ENCODE data around the gene ERI2.

The ERI2 gene

DNA sequence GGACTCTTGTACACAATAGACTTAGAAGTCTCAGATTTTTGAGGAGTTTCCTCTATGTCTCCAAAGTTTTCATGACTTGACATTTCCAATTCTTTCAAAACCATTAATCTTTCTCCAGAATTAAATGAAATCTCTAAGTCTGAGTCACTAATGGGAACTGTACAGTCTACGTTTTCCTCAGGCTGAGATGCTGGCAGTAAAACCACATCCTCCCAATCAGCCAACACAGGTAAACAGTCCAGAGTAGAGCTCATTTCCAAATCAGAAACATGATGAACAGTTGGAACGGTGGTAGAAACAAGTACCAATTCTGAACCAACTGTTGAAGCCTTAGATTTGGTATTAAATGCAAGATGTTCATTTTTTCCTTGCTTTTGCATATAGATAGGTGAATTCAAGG lies 7.9 kb downstream of the ERI2 start:
- no peak for DNase-seq (ENCODE audit: extremely low spot score)
- TF ChIP-seq, protein P1, sequence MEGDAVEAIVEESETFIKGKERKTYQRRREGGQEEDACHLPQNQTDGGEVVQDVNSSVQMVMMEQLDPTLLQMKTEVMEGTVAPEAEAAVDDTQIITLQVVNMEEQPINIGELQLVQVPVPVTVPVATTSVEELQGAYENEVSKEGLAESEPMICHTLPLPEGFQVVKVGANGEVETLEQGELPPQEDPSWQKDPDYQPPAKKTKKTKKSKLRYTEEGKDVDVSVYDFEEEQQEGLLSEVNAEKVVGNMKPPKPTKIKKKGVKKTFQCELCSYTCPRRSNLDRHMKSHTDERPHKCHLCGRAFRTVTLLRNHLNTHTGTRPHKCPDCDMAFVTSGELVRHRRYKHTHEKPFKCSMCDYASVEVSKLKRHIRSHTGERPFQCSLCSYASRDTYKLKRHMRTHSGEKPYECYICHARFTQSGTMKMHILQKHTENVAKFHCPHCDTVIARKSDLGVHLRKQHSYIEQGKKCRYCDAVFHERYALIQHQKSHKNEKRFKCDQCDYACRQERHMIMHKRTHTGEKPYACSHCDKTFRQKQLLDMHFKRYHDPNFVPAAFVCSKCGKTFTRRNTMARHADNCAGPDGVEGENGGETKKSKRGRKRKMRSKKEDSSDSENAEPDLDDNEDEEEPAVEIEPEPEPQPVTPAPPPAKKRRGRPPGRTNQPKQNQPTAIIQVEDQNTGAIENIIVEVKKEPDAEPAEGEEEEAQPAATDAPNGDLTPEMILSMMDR (IDR thresholded peaks at IDR 0.05; ENCODE audit: control extremely low read depth, extremely low read depth, low read depth, missing control alignments), result no peak
- ChIA-PET POLR2A (no interaction called here), CTCF (interaction anchor here (1.6 to 2.1 kb wide), 2 partner anchors 21 to 287 kb away, joined by 4 read pairs; no protein-coding TSS in a partner anchor)

DNA sequence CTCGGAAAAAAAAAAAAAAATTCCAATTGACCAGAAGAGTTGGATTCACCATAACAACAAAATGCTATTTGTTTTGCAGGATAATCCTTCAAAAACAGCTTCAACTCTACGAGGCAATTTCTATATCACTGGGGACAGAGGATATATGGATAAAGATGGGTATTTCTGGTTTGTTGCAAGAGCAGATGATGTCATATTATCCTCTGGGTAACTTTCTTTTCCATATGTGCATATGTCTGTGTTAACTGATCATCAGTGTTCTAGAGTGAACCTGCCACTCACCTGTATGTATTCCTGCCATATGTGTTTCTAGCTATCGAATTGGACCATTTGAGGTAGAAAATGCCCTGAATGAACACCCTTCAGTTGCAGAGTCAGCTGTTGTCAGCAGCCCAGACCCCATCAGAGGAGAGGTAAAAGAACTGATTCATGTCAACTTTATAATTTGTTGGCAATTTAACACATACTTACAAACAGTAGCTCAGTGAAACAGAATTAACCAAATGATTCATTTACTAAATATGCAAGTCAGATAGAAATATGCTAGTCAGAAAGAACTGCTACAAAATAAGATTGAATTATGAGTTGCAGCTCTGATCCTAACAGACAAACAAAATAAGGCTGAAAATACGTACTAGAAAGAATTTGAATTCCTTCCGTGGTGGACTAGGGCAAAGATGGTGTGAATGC lies 14.2 kb downstream of the ERI2 start:
- DNase-seq (ENCODE audit: extremely low spot score), result no peak
- POLR2A ChIA-PET, result no interaction called here

DNA sequence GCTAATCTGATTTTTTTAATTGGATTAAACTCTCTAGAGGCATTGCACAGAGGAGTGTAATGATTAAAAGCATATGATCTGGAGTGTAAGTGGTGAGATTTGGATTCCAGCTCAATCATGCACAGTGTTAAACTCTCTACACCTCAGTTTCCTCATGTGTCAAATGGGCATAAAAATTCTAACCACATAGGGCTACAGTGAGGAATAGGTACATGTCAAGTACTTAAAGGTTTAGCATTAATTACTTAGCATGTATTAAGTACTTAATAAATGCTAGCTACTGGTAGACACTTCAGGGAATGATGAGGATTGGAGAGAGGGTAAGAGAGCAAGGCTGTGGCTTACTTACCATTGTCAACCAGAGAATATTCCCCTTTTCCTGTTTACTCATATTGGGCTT lies 17.1 kb downstream of the ERI2 start:
- TF ChIP-seq, protein P1 (IDR thresholded peaks at IDR 0.05; ENCODE audit: control extremely low read depth, extremely low read depth, low read depth, missing control alignments), result no peak
- POLR2A ChIA-PET, result no interaction called here
- DNase-seq (ENCODE audit: extremely low spot score), result no peak
- CTCF ChIA-PET, result interaction anchor here (1.5 to 7.2 kb wide), 2 partner anchors 13 to 25 kb away, joined by 3 to 53 read pairs; partner anchors contain the start of gene ACSM3

More for the DNA sequence above, 14.2 kb downstream of the ERI2 start:
- CTCF ChIA-PET, result interaction anchor here (0.6 to 7.2 kb wide), 5 partner anchors 8 to 27 kb away, joined by 3 to 53 read pairs (median 3); partner anchors contain the start of genes ERI2 and REXO5
- TF ChIP-seq, protein P1 (IDR thresholded peaks at IDR 0.05; ENCODE audit: control extremely low read depth, extremely low read depth, low read depth, missing control alignments), result no peak

DNA sequence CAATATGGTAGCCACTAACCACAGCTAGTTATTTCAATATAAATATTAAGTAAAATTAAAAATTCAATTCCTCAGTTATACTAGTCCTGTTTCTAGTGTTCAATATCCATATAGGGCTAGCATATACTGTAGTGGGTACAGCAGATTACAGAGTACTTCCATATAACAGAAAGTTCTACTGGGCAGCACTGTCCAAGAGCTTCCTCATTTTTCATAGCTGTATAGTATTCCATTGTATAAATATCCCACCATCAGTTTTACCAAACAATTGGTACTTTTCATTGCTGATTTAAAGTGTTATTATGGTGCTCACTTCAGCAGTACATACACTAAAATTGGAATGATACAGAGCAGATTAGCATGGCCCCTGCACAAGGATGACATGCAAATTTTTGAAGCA lies 22.1 kb downstream of the ERI2 start:
- POLR2A ChIA-PET, result no interaction called here

DNA sequence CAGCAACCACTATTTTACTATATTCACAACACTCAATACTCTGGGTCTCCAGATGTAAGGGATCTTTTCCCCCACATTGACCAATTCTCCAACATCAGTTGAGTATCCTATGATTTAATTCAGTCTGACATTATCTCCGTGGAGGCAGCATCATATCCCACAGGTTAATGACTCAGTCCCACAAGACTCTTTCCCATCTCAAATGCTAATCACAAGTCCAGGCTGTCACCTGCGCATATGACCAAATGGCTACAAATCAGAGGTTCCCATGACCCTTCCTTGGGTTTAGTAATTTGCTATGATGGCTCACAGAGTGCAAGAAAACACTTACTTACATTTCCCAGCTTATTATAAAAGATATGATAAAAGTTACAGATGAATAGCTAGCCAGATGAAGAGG lies 23.8 kb downstream of the ERI2 start:
- DNase-seq (ENCODE audit: extremely low spot score), result no peak
- TF ChIP-seq, protein P1 (IDR thresholded peaks at IDR 0.05; ENCODE audit: control extremely low read depth, extremely low read depth, low read depth, missing control alignments), result no peak
- ChIA-PET CTCF (no interaction called here), POLR2A (no interaction called here)

More for the DNA sequence above, 22.1 kb downstream of the ERI2 start:
- TF ChIP-seq, protein P1 (IDR thresholded peaks at IDR 0.05; ENCODE audit: control extremely low read depth, extremely low read depth, low read depth, missing control alignments), result no peak
- CTCF ChIA-PET, result interaction anchor here (1.1 to 1.3 kb wide), 3 partner anchors 8 to 297 kb away, joined by 3 to 5 read pairs (median 3); no protein-coding TSS in a partner anchor
- no peak for DNase-seq (ENCODE audit: extremely low spot score)

DNA sequence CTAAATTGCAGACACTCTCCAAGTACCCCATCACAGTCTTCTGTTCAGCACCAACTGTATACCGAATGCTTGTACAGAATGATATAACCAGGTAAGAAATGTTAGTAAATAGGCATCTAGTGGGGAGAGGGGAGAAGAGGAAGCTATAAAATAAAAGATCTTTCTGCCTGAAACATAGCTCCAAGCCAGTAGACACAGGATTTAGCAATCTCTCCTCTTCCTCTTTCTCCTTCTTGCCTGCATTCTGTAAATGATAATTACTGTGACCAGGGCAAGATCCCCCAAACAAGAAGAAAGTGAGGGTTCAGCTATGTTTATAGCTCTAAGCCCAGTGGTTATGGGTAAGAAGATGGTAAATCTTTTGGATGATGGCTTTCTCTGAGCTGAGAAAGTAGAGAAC lies 24.6 kb downstream of the ERI2 start:
- no peak for DNase-seq (ENCODE audit: extremely low spot score)
- CTCF ChIA-PET, result interaction anchor here (0.7 kb wide), 1 partner anchor 13 kb away, joined by 3 read pairs; no protein-coding TSS in a partner anchor
- POLR2A ChIA-PET, result no interaction called here
- TF ChIP-seq, protein P1 (IDR thresholded peaks at IDR 0.05; ENCODE audit: control extremely low read depth, extremely low read depth, low read depth, missing control alignments), result no peak

Data from GM10248 (cell line).